IMR-90 (cell line): ENCODE measurements around the gene WWP2.
"Not testable (repeated sequence)": the region's sequence is repeated elsewhere in the genome, so short reads cannot be mapped to it uniquely, and the experiment has no call there.

Source experiments
- BHLHE40 ChIP-seq: fragments of 150-350 bp; IDR thresholded peaks from 2 replicates; pipeline ENCODE4 v1.6.1; 2016; ENCODE audit warnings: mild to moderate bottlenecking, low read depth, low read length
- TF ChIP-seq, protein P1 (sequence below): conservative IDR thresholded peaks from 2 replicates; pipeline ENCODE4 v1.5.1; 2012; ENCODE audit warnings: mild to moderate bottlenecking, low read depth, low read length, improper control_type of control experiment

DNA sequence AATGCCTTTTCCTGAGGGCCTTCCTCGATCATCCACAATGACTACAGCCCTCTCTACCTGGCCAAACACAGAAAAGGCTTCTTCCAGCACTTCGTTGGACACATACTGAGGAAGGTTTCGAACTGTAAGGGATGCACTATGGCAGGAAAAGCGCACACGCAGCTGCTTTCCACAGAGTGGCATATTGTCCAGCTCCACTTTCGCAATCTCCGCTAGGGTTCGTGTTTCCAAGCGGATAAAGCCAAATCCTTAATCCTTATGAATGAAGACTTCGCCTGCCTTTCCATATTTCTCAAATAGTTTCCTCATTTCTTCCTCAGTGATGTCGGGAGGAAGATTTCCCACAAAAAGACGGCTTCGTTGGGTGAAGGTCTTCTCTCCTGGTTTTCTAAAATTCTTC is 4.8 kb upstream of the WWP2 start:
- TF ChIP-seq, protein P1, sequence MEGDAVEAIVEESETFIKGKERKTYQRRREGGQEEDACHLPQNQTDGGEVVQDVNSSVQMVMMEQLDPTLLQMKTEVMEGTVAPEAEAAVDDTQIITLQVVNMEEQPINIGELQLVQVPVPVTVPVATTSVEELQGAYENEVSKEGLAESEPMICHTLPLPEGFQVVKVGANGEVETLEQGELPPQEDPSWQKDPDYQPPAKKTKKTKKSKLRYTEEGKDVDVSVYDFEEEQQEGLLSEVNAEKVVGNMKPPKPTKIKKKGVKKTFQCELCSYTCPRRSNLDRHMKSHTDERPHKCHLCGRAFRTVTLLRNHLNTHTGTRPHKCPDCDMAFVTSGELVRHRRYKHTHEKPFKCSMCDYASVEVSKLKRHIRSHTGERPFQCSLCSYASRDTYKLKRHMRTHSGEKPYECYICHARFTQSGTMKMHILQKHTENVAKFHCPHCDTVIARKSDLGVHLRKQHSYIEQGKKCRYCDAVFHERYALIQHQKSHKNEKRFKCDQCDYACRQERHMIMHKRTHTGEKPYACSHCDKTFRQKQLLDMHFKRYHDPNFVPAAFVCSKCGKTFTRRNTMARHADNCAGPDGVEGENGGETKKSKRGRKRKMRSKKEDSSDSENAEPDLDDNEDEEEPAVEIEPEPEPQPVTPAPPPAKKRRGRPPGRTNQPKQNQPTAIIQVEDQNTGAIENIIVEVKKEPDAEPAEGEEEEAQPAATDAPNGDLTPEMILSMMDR: not testable (repeated sequence)
- not testable (repeated sequence) for TF ChIP-seq BHLHE40
